Measurements from ENCODE around the gene ADGRL1.

ADGRL1 gene

GRCh38 chr19:14162871-14163297, 43.1 kb downstream of the ADGRL1 start:
- Histone ChIP-seq H3K9me3 (no peaks in the 10 kb centered on the region), H3K36me3 (peaks cover under 1% of the 10 kb centered on the region), H3K27ac (no peak overlapping the region), H3K4me3 (ENCODE audit: low read depth in 1 of 2, low read length in 1 of 2) (no peak overlapping the region), H3K4me1 (ENCODE audit: control insufficient read depth in 1 of 2, insufficient read depth in 1 of 2, low read depth in 1 of 2, low read length in 1 of 2) (peaks cover 0 to 12% of the 10 kb centered on the region in 2 experiments), H3K27me3 (peaks cover 35% of the 10 kb centered on the region)
- TF ChIP-seq, protein P1, sequence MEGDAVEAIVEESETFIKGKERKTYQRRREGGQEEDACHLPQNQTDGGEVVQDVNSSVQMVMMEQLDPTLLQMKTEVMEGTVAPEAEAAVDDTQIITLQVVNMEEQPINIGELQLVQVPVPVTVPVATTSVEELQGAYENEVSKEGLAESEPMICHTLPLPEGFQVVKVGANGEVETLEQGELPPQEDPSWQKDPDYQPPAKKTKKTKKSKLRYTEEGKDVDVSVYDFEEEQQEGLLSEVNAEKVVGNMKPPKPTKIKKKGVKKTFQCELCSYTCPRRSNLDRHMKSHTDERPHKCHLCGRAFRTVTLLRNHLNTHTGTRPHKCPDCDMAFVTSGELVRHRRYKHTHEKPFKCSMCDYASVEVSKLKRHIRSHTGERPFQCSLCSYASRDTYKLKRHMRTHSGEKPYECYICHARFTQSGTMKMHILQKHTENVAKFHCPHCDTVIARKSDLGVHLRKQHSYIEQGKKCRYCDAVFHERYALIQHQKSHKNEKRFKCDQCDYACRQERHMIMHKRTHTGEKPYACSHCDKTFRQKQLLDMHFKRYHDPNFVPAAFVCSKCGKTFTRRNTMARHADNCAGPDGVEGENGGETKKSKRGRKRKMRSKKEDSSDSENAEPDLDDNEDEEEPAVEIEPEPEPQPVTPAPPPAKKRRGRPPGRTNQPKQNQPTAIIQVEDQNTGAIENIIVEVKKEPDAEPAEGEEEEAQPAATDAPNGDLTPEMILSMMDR (IDR thresholded peaks at IDR 0.05) = no peak

DNA sequence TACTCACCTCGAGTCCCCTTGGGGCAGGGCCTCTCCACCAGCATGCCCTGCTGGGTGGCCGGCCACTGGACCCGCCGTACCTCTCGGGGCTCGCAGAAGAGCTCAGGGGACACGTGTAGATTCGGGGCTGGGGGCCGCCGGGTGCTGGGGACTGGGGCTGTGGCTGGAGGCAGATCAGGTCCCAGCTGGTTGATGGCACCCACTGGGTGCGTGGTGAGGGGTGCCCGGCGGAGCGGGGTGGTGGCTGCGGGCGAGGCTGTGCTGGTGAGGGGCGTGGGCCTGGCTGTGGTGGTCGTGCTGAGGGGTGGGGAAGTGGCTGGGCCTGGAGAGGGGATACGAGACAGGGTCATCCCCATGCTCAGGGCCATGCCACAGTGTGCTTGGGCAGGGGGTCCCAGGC, 44.7 kb downstream of the ADGRL1 start:
- TF ChIP-seq, protein P1 (IDR thresholded peaks at IDR 0.05) = no peak
- Histone ChIP-seq H3K36me3 (peaks cover 14% of the 10 kb centered on the region), H3K4me3 (ENCODE audit: low read depth in 1 of 2, low read length in 1 of 2) (no peak overlapping the region)

GRCh38 chr19:14160017-14160703, 45.8 kb downstream of the ADGRL1 start:
- Histone ChIP-seq H3K9me3 (no peaks in the 10 kb centered on the region), H3K4me1 (ENCODE audit: control insufficient read depth in 1 of 2, insufficient read depth in 1 of 2, low read depth in 1 of 2, low read length in 1 of 2) (no peaks in the 10 kb centered on the region), H3K4me3 (ENCODE audit: low read depth in 1 of 2, low read length in 1 of 2) (no peak overlapping the region), H3K27ac (no peak overlapping the region), H3K27me3 (peaks cover 8% of the 10 kb centered on the region), H3K36me3 (peaks cover 26% of the 10 kb centered on the region)
- TF ChIP-seq, protein P1 (IDR thresholded peaks at IDR 0.05) = no peak

More for the DNA sequence above, 44.7 kb downstream of the ADGRL1 start:
- Histone ChIP-seq H3K27ac (no peak overlapping the region), H3K27me3 (peaks cover 20% of the 10 kb centered on the region), H3K9me3 (no peaks in the 10 kb centered on the region), H3K4me1 (ENCODE audit: control insufficient read depth in 1 of 2, insufficient read depth in 1 of 2, low read depth in 1 of 2, low read length in 1 of 2) (no peaks in the 10 kb centered on the region)

DNA sequence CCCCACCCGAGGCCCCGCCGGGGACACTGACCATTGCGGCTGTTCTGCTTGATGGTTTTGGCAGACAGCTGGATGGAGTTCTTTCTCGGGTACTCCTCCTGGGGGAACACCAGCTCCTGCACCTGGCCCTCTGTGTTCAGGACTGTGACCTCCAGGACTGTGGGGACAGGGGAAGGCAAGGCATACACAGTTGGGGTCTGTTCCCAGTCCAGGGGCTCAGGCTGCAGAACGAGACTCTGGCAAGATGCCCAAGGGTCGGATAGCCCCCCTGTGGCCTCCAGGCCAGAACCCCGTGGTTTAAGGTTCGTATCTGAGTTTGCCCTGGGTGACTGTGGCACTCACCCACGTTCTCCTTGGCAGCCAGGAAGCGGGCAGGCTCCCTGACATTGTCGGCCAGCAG, 46.9 kb downstream of the ADGRL1 start:
- Histone ChIP-seq H3K27me3 (no peaks in the 10 kb centered on the region), H3K9me3 (no peaks in the 10 kb centered on the region), H3K4me3 (ENCODE audit: low read depth in 1 of 2, low read length in 1 of 2) (no peak overlapping the region), H3K36me3 (peaks cover 27% of the 10 kb centered on the region), H3K4me1 (ENCODE audit: control insufficient read depth in 1 of 2, insufficient read depth in 1 of 2, low read depth in 1 of 2, low read length in 1 of 2) (no peaks in the 10 kb centered on the region), H3K27ac (no peak overlapping the region)
- TF ChIP-seq, protein P1 (IDR thresholded peaks at IDR 0.05) = no peak

DNA sequence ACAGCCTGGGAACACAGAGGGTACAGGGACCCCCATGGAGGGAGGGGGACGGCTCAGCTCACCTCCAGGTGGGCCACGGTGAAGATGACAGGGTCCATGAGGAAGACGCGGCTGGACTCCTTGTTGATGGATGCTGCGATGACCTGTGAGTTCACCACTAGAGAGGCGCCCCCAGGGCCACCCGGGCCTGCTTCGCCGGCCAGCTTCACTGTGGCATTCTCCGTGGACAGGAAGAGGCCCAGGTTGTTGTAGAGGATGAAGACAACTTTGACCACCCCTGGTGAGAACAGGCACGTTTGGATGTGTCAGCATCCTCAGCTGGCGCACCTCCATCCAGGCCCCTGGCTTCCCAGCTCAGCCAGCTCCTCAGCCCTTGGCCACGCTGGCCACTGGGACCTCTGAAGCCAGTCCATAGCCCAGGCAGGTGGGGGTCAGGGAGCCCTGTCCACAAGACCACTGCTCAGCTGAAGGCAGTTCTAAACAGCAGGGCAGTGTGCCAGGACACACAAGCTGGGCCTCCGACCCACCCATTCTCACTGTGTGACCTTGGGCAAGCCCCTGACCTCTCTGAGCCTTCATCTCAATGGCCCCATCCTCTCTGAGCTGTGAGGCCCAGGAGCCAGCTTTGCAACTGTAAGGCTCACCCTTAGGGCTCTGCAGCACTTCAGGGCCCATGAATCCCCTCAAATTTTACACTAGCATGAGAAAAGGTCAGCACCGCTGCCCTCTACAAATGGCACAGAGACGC, 47.5 kb downstream of the ADGRL1 start:
- no peak overlapping the region for H3K27ac ChIP-seq
- H3K27me3 ChIP-seq = no peaks in the 10 kb centered on the region
- H3K4me1 ChIP-seq (ENCODE audit: control insufficient read depth in 1 of 2, insufficient read depth in 1 of 2, low read depth in 1 of 2, low read length in 1 of 2) = no peaks in the 10 kb centered on the region
- no peak overlapping the region for H3K4me3 ChIP-seq (ENCODE audit: low read depth in 1 of 2, low read length in 1 of 2)
- peaks cover 27% of the 10 kb centered on the region for H3K36me3 ChIP-seq
- TF ChIP-seq, protein P1 (IDR thresholded peaks at IDR 0.05) = no peak
- H3K9me3 ChIP-seq = no peaks in the 10 kb centered on the region

All from neutrophil (primary cell).